GM18519 (cell line): ENCODE data around the gene ZNF384.
"Not testable (repeated sequence)": the region's sequence is repeated elsewhere in the genome, so short reads cannot be mapped to it uniquely, and the experiment has no call there.

Experiments used
- ATAC-seq: cut with Tn5 transposase; IDR thresholded peaks from one replicate; pipeline ENCODE4 v1.9.1; 2021; ENCODE audit warnings: mild to moderate bottlenecking, moderate library complexity; ENCODE audit not compliant: unreplicated experiment, low FRiP score

The ZNF384 gene

GRCh38 chr12:6688999-6689882 is at the start of gene ZNF384:
ZNF384 (minus strand) TSS chr12:6689375; CDS start chr12:6679520, 9,855 bp downstream.
- peak; percentile 69 for ATAC-seq

GRCh38 chr12:6736754-6737153 is 47.6 kb upstream of the ZNF384 start:
- no peak for ATAC-seq

GRCh38 chr12:6735448-6736191 is 46.4 kb upstream of the ZNF384 start:
- ATAC-seq, result no peak

- no peak for ATAC-seq
Measured at GRCh38 chr12:6734506-6735387, 45.6 kb upstream of the ZNF384 start.

- no peak for ATAC-seq
Measured at GRCh38 chr12:6730169-6730568, 41.0 kb upstream of the ZNF384 start.

GRCh38 chr12:6729186-6729585 is 40.0 kb upstream of the ZNF384 start:
- ATAC-seq, result no peak

- ATAC-seq, result no peak
Measured at GRCh38 chr12:6725350-6725749, 36.2 kb upstream of the ZNF384 start.

- ATAC-seq, result no peak
Measured at GRCh38 chr12:6724409-6724797, 35.2 kb upstream of the ZNF384 start.

- peak; percentile 91 for ATAC-seq
Measured at GRCh38 chr12:6723607-6724408, 34.6 kb upstream of the ZNF384 start, which contains the start of gene COPS7A. COPS7A (plus strand) TSS chr12:6724046; CDS start chr12:6724657, 611 bp downstream.

GRCh38 chr12:6722863-6723262 is 33.7 kb upstream of the ZNF384 start:
- ATAC-seq, result no peak

- ATAC-seq, result no peak
Measured at GRCh38 chr12:6716874-6717437, 27.8 kb upstream of the ZNF384 start.

- ATAC-seq, result not testable (repeated sequence)
Measured at GRCh38 chr12:6716031-6716873, 27.1 kb upstream of the ZNF384 start.

GRCh38 chr12:6708960-6709394 is 19.8 kb upstream of the ZNF384 start:
- no peak for ATAC-seq

GRCh38 chr12:6708351-6708750 is 19.2 kb upstream of the ZNF384 start:
- not testable (repeated sequence) for ATAC-seq

- no peak for ATAC-seq
Measured at GRCh38 chr12:6703631-6704030, 14.5 kb upstream of the ZNF384 start.

- ATAC-seq, result no peak
Measured at GRCh38 chr12:6701078-6701768, 12.0 kb upstream of the ZNF384 start.

- no peak for ATAC-seq
Measured at GRCh38 chr12:6700646-6701051, 11.5 kb upstream of the ZNF384 start, which contains the start of gene PIANP. PIANP (minus strand) TSS chr12:6700815; CDS start chr12:6698061, 2,754 bp downstream.
